Activated CD8-positive, alpha-beta T cell treated with anti-CD3 and anti-CD28 coated beads for 36 hours (primary cell): ENCODE measurements around the gene STXBP1. TPM values are rescaled to one million over a fixed set of nuclear protein-coding genes. Genes with fewer than 3 reads are reported as not detected.

Experiments used
- ATAC-seq: fragments of 200-7000 bp; cut with Tn5 transposase; one replicate; pipeline ENCODE4 v1.10.0; 2021; ENCODE audit warnings: mild to moderate bottlenecking, moderate library complexity
- CTCF ChIA-PET: fragments of 350-600 bp; sonication (Branson Sonifier 250); formaldehyde crosslinking; loops from one replicate; lab custom pipeline; 2021; ENCODE audit warnings: antibody characterized with exemption; lab: Charles Lee
- POLR2A ChIA-PET: fragments of 350-600 bp; sonication (Branson Sonifier 250); formaldehyde crosslinking; loops from one replicate; lab custom pipeline; 2021; ENCODE audit warnings: antibody characterized with exemption; lab: Charles Lee
- DNase-seq: peaks from one replicate; pipeline ENCODE4 v3.0.0-alpha.2; 2020
- H3K27ac Mint-ChIP-seq: one replicate; pipeline ENCODE4 v1.8.0; 2021; ENCODE audit warnings: mild to moderate bottlenecking, mixed read lengths
- H3K27me3 Mint-ChIP-seq: one replicate; pipeline ENCODE4 v1.8.0; 2021; ENCODE audit warnings: mixed read lengths
- H3K36me3 Mint-ChIP-seq: one replicate; pipeline ENCODE4 v1.8.0; 2021; ENCODE audit warnings: low read depth, mixed read lengths
- H3K4me1 Mint-ChIP-seq: one replicate; pipeline ENCODE4 v1.8.0; 2021; ENCODE audit warnings: low read depth, mixed read lengths
- H3K4me3 Mint-ChIP-seq: one replicate; pipeline ENCODE4 v1.8.0; 2021; ENCODE audit warnings: mild to moderate bottlenecking, moderate library complexity, mixed read lengths
- H3K9me3 Mint-ChIP-seq: one replicate; pipeline ENCODE4 v1.8.0; 2021; ENCODE audit warnings: mixed read lengths
- intact Hi-C: fragments of 100-400 bp; cut with micrococcal nuclease; formaldehyde crosslinking; loops from one replicate; pipeline ENCODE4 v1.10.0; 2022
- total RNA-seq, 2 experiments: library from RNA; stranded (reverse); gene quantifications; one replicate each; pipeline ENCODE4 v1.2.3, GENCODE V29; 2021
- TF ChIP-seq, protein P1 (sequence below): fragments of 200-600 bp; IDR thresholded peaks from one replicate; pipeline ENCODE4 v1.8.0; 2022; ENCODE audit warnings: antibody characterized with exemption, mild to moderate bottlenecking

The STXBP1 gene
- total RNA-seq, 2 experiments from 2014 or later, result 19.2 to 23.5 TPM

DNA sequence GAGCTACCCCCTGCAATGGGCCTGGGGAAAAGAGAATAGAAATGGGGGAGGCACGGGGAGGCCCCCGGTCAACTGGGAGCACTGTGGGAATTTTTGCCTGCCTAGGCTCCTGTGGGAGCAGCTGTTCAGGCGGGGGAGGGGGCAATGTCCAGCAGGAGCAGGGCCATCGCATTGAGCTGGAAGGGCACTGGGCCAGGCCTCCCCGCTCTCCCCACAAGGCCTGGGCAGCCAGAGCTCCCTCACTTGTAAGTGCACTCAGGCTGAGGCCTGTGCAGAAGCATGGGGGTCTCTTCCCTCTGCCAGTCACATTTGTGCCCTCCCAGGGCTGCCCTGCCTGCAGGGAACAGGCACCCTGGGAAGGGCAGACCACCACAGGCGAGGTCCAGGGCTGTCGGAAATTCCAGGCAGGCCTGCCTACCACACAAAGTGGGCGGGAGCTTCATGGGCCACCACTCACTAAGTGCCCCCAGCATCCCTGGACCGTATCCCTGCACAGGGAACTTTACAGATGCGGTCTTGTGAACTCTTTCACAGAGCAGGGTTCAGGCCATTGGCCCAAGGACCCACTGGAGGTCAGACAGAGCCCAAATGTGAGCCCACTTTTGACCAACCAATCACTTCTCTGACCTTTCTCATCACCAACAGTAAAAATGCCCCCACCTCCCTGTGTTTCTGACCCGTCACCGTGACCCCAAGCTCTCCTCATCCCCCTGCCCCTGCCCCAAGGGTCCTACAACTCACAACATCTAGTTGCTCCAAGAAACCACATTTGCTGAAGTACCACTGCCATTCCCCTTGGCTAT lies 93.7 kb downstream of the STXBP1 start:
- peaks cover 2% of the 10 kb centered on the region for H3K9me3 Mint-ChIP-seq
- POLR2A ChIA-PET, result interaction anchor here (3.4 kb wide), 1 partner anchor 9 kb away, joined by 26 read pairs; the partner anchor contains the start of genes PTRH1 and TTC16

DNA sequence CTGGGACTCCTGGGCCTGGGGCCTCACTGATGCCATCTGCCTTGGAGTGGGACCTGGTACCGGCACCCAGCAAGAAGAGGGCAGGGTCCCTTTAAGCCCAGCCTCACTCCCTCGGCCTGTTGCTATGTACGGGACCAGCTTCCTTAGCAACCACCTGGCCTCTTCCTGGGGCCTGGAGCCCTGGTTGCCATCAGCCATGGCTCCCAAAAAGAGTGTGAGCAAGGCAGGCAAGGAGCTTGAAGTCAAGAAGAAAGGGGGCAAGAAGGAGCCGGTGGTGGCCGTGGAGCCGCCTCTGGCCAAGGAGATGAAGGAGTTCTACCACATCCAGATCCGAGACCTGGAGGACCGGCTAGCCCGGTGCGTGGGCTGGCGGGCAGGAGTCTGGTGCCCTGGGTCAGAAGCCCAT lies 94.8 kb downstream of the STXBP1 start, which contains the start of gene CFAP157:
Gene CFAP157, plus strand, starts transcription at position 153 of the 406 bp plus-strand sequence. Its CDS starts 44 bp downstream, at position 197.
- TF ChIP-seq, protein P1, sequence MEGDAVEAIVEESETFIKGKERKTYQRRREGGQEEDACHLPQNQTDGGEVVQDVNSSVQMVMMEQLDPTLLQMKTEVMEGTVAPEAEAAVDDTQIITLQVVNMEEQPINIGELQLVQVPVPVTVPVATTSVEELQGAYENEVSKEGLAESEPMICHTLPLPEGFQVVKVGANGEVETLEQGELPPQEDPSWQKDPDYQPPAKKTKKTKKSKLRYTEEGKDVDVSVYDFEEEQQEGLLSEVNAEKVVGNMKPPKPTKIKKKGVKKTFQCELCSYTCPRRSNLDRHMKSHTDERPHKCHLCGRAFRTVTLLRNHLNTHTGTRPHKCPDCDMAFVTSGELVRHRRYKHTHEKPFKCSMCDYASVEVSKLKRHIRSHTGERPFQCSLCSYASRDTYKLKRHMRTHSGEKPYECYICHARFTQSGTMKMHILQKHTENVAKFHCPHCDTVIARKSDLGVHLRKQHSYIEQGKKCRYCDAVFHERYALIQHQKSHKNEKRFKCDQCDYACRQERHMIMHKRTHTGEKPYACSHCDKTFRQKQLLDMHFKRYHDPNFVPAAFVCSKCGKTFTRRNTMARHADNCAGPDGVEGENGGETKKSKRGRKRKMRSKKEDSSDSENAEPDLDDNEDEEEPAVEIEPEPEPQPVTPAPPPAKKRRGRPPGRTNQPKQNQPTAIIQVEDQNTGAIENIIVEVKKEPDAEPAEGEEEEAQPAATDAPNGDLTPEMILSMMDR, result no peak
- H3K27me3 Mint-ChIP-seq, result no peaks in the 10 kb centered on the region
- ATAC-seq (no peak), DNase-seq (no peak)
- H3K36me3 Mint-ChIP-seq, result peaks cover 2% of the 10 kb centered on the region
- CTCF ChIA-PET, result interaction anchor here (1.0 kb wide), 2 partner anchors 28 to 162 kb away, joined by 3 to 4 read pairs; partner anchors contain the start of gene TOR2A
- H3K27ac Mint-ChIP-seq, result no peak within 1 kb of the TSS
- H3K4me1 Mint-ChIP-seq, result peaks cover 21% of the 10 kb centered on the region
- peaks cover 2% of the 10 kb centered on the region for H3K9me3 Mint-ChIP-seq
- H3K4me3 Mint-ChIP-seq, result no peak within 1 kb of the TSS
- intact Hi-C loops, result no loop called here
- POLR2A ChIA-PET, result no interaction called here

More for the DNA sequence above, 93.7 kb downstream of the STXBP1 start:
- Mint-ChIP-seq H3K27ac (no peak overlapping the region), H3K36me3 (peaks cover 2% of the 10 kb centered on the region), H3K27me3 (no peaks in the 10 kb centered on the region), H3K4me1 (peaks cover 11% of the 10 kb centered on the region), H3K4me3 (no peak overlapping the region)
- DNase-seq, result no peak
- no peak for ATAC-seq
- TF ChIP-seq, protein P1, result no peak
- intact Hi-C loops, result no loop called here
- CTCF ChIA-PET, result interaction anchor here (0.9 to 2.7 kb wide), 3 partner anchors 29 to 164 kb away, joined by 3 to 12 read pairs (median 7); partner anchors contain the start of gene TOR2A

DNA sequence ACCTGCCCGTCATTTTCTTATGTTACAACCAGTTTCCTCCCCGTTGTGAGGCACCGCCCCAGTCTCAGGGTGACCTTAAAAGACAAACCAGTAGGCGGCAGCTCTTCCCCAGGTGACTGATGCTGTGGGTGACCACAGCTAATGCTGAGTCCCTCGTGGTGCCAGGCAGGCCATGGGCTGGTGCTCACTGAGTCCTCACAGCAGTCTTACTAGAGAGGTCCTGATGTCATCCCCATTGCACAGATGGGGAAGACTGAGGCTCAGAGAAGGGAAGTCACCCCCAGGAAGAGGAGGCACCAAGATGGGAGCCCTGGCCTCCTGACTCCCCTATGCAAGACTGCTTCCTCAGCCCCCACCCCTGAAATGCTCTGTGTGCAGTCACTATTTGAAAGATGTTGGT lies 95.7 kb downstream of the STXBP1 start:
- Mint-ChIP-seq H3K9me3 (peaks cover 2% of the 10 kb centered on the region), H3K27me3 (no peaks in the 10 kb centered on the region), H3K27ac (no peak overlapping the region), H3K4me3 (no peak overlapping the region), H3K4me1 (peaks cover 21% of the 10 kb centered on the region), H3K36me3 (peaks cover 2% of the 10 kb centered on the region)
- intact Hi-C loops, result no loop called here
- ATAC-seq, result peak; percentile 86
- CTCF ChIA-PET, result interaction anchor here (1.0 kb wide), 1 partner anchor 162 kb away, joined by 3 read pairs; no protein-coding TSS in a partner anchor
- peak; percentile 66 for DNase-seq
- POLR2A ChIA-PET, result no interaction called here
- TF ChIP-seq, protein P1, result no peak

DNA sequence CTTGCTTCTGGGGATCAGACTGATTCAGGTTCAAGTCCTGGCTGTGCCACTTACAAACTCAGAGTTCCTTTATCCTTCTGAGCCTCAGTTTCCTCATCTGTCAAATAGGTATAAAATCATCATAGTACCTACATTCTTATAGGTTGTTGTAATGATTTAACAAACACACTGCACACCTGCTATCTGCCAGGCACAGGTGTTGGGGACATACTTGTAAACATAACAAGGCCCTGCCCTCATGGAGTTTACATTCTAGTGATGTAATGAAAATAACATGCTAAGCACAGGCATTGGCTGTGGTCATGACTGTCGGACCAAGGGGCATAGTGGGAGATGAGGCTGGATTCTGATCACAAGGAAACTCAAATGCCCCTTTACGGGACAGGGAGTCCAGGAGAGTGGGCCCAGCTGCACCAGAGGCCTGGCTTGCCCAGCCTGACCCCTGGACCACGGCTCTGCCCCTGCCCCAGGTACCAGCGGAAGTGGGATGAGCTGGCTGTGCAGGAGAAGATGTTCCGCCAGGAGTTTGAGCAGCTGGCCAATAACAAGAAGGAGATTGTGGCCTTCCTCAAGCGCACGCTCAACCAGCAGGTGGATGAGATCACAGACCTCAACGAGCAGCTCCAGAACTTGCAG lies 97.0 kb downstream of the STXBP1 start:
- no peak for DNase-seq
- H3K27ac Mint-ChIP-seq, result no peak overlapping the region
- ChIA-PET POLR2A (interaction anchor here (1.4 kb wide), 1 partner anchor 15 kb away, joined by 4 read pairs; no protein-coding TSS in a partner anchor), CTCF (interaction anchor here (1.3 kb wide), 1 partner anchor 26 kb away, joined by 4 read pairs; the partner anchor contains the start of gene TOR2A)
- peaks cover 2% of the 10 kb centered on the region for H3K36me3 Mint-ChIP-seq
- H3K4me1 Mint-ChIP-seq, result peaks cover 24% of the 10 kb centered on the region
- no peak for ATAC-seq
- intact Hi-C loops, result no loop called here
- TF ChIP-seq, protein P1, result no peak
- peaks cover 2% of the 10 kb centered on the region for H3K9me3 Mint-ChIP-seq
- no peaks in the 10 kb centered on the region for H3K27me3 Mint-ChIP-seq
- H3K4me3 Mint-ChIP-seq, result no peak overlapping the region
